ENCODE results near the gene FUOM. TPM values are rescaled to one million over a fixed set of nuclear protein-coding genes. Genes with fewer than 3 reads are reported as not detected.

FUOM gene
- total RNA-seq, 4 donors from 2014 or later, result 5.4 to 15.7 (median 10.8) TPM

GRCh38 chr10:133335246-133336117 is 22.3 kb downstream of the FUOM start:
- no peak for ATAC-seq
- no peaks in the 10 kb centered on the region for H3K9me3 ChIP-seq
- no CpG with 5 or more reads among the region's 75 CpGs for WGBS, 2 donors (ENCODE audit: low coverage in 1 of 2)
- peaks cover 91% of the 10 kb centered on the region for H3K27me3 ChIP-seq
- peaks cover 0 to 26% (median 23%) of the 10 kb centered on the region in 3 donors for H3K4me1 ChIP-seq
- no peak for TF ChIP-seq POLR2A (IDR thresholded peaks at IDR 0.05)
- TF ChIP-seq EP300 (IDR thresholded peaks at IDR 0.05), result no peak
- no peak for TF ChIP-seq CTCF (IDR thresholded peaks at IDR 0.05)
- TF ChIP-seq POLR2AphosphoS5 (IDR thresholded peaks at IDR 0.05), result no peak
- peak overlapping the region; percentile 1 to 46 for H3K4me3 ChIP-seq
- no peaks in the 10 kb centered on the region for H3K36me3 ChIP-seq
- no peak overlapping the region for H3K27ac ChIP-seq

- H3K4me3 ChIP-seq, result peak overlapping the region in 1 of 2 donors; percentile 46
- TF ChIP-seq CTCF (IDR thresholded peaks at IDR 0.05) (no peak), POLR2AphosphoS5 (IDR thresholded peaks at IDR 0.05) (no peak), EP300 (IDR thresholded peaks at IDR 0.05) (no peak), POLR2A (IDR thresholded peaks at IDR 0.05) (no peak)
- 31% methylated on average over 15 of the region's 51 CpGs; no CpG with 5 or more reads in 1 of the 2 donors for WGBS, 2 donors (ENCODE audit: low coverage in 1 of 2)
Observed at GRCh38 chr10:133334503-133335245, 23.1 kb downstream of the FUOM start.

GRCh38 chr10:133332936-133333699 is 24.7 kb downstream of the FUOM start:
- TF ChIP-seq CTCF (IDR thresholded peaks at IDR 0.05) (no peak), EP300 (IDR thresholded peaks at IDR 0.05) (no peak), POLR2AphosphoS5 (IDR thresholded peaks at IDR 0.05) (no peak), POLR2A (IDR thresholded peaks at IDR 0.05) (no peak)
- no peaks in the 10 kb centered on the region for H3K9me3 ChIP-seq
- H3K36me3 ChIP-seq, result no peaks in the 10 kb centered on the region
- peaks cover 0 to 36% (median 26%) of the 10 kb centered on the region in 3 donors for H3K4me1 ChIP-seq
- no peak for ATAC-seq
- peaks cover 88% of the 10 kb centered on the region for H3K27me3 ChIP-seq
- H3K27ac ChIP-seq, result no peak overlapping the region
- H3K4me3 ChIP-seq, result no peak overlapping the region
- 74 to 75% methylated on average over 3 to 24 of the region's 30 CpGs for WGBS, 2 donors (ENCODE audit: low coverage in 1 of 2)

More at GRCh38 chr10:133334503-133335245, 23.1 kb downstream of the FUOM start:
- no peaks in the 10 kb centered on the region for H3K9me3 ChIP-seq
- H3K27ac ChIP-seq, result no peak overlapping the region
- peaks cover 88% of the 10 kb centered on the region for H3K27me3 ChIP-seq
- no peaks in the 10 kb centered on the region for H3K36me3 ChIP-seq
- peaks cover 0 to 31% (median 23%) of the 10 kb centered on the region in 3 donors for H3K4me1 ChIP-seq
- ATAC-seq, result peak; percentile 26

- Histone ChIP-seq H3K27me3 (peaks cover 88% of the 10 kb centered on the region), H3K36me3 (no peaks in the 10 kb centered on the region), H3K4me1 (peaks cover 3 to 28% (median 17%) of the 10 kb centered on the region in 3 donors), H3K4me3 (peak overlapping the region in 1 of 2 donors; percentile 35), H3K9me3 (no peaks in the 10 kb centered on the region), H3K27ac (no peak overlapping the region)
- 3 to 15% methylated on average over 17 of the region's 37 CpGs for WGBS, 2 donors (ENCODE audit: low coverage in 1 of 2)
- no peak for TF ChIP-seq EP300 (IDR thresholded peaks at IDR 0.05)
- peak in 3 of 4 experiments; percentile 85 to 96 (median 85) for TF ChIP-seq CTCF (IDR thresholded peaks at IDR 0.05)
- peak; percentile 45 for TF ChIP-seq POLR2AphosphoS5 (IDR thresholded peaks at IDR 0.05)
- peak; percentile 85 for ATAC-seq
Observed at GRCh38 chr10:133329491-133330202, 28.2 kb downstream of the FUOM start.
